Nasal cavity respiratory epithelium epithelial cell of viscerocranial mucosa (primary cell): ENCODE measurements around the gene CHRND. TPM values are rescaled to one million over a fixed set of nuclear protein-coding genes. Genes with fewer than 3 reads are reported as not detected.

Experiments
- total RNA-seq: library from RNA; depleted of rRNA; stranded (reverse); fragments of >200 nt; gene quantifications from 2 replicates; pipeline ENCODE4 v1.2.3, GENCODE V29; 2014

Gene CHRND
- total RNA-seq = not detected in 2 replicates

GRCh38 chr2:232525791-232526371 is at the start of gene CHRND:
TSS of gene CHRND (plus strand) at chr2:232526160. CDS start at chr2:232526216, 56 bp downstream.

GRCh38 chr2:232487385-232488096 is 38.4 kb upstream of the CHRND start, which contains the start of gene ECEL1:
TSS of gene ECEL1 (minus strand) at chr2:232487834. CDS start at chr2:232486653, 1,181 bp downstream.

GRCh38 chr2:232519581-232520438 is 6.2 kb upstream of the CHRND start, which contains the start of gene PRSS56:
TSS of gene PRSS56 (plus strand) at chr2:232520388. CDS start at chr2:232520599, 211 bp downstream.

GRCh38 chr2:232539298-232540231 is 13.6 kb downstream of the CHRND start, which contains the start of gene CHRNG:
TSS of gene CHRNG (plus strand) at chr2:232539692. CDS start at chr2:232539748, 56 bp downstream.

GRCh38 chr2:232550354-232551249 is 24.6 kb downstream of the CHRND start, which contains the start of the genes EIF4E2 and TIGD1:
TSS of gene EIF4E2 (plus strand) at chr2:232550689. CDS start at chr2:232550725, 36 bp downstream.
TSS of gene TIGD1 (minus strand) at chr2:232550557. CDS start at chr2:232549882, 675 bp downstream.

Other genes with a start within 250 kb of the CHRND start
- under 0.01 TPM in 1 of 2 replicates, not detected in the other for gene ALPP, start 147.4 kb upstream of the CHRND start, total RNA-seq
- gene ALPG, start 119.3 kb upstream of the CHRND start, total RNA-seq = not detected in 2 replicates
- gene ALPI, start 70.0 kb upstream of the CHRND start, total RNA-seq = not detected in 2 replicates
- gene ECEL1, start 38.3 kb upstream of the CHRND start, total RNA-seq = not detected in 2 replicates
- gene PRSS56, start 5.8 kb upstream of the CHRND start, total RNA-seq = not detected in 2 replicates
- not detected in 2 replicates for gene CHRNG, start 13.5 kb downstream of the CHRND start, total RNA-seq
- 1.0 and 2.8 TPM in 2 replicates for gene TIGD1, start 24.4 kb downstream of the CHRND start, total RNA-seq
- 60.2 and 68.7 TPM in 2 replicates for gene EIF4E2, start 24.5 kb downstream of the CHRND start, total RNA-seq
- gene EFHD1, start 107.4 kb downstream of the CHRND start, total RNA-seq = 0.07 TPM in 1 of 2 replicates, not detected in the other
- gene GIGYF2, start 171.2 kb downstream of the CHRND start, total RNA-seq = 56.0 and 63.4 TPM in 2 replicates